ENCODE results near the gene CHRNA5. TPM values are rescaled to one million over a fixed set of nuclear protein-coding genes. Genes with fewer than 3 reads are reported as not detected.
"Not testable (repeated sequence)": the region's sequence is repeated elsewhere in the genome, so short reads cannot be mapped to it uniquely, and the experiment has no call there.

CHRNA5 gene
- total RNA-seq: under 1 TPM; 0.39 to 0.65 TPM
- total RNA-seq: 1.0 to 1.4 reads per million in 2 donors

DNA sequence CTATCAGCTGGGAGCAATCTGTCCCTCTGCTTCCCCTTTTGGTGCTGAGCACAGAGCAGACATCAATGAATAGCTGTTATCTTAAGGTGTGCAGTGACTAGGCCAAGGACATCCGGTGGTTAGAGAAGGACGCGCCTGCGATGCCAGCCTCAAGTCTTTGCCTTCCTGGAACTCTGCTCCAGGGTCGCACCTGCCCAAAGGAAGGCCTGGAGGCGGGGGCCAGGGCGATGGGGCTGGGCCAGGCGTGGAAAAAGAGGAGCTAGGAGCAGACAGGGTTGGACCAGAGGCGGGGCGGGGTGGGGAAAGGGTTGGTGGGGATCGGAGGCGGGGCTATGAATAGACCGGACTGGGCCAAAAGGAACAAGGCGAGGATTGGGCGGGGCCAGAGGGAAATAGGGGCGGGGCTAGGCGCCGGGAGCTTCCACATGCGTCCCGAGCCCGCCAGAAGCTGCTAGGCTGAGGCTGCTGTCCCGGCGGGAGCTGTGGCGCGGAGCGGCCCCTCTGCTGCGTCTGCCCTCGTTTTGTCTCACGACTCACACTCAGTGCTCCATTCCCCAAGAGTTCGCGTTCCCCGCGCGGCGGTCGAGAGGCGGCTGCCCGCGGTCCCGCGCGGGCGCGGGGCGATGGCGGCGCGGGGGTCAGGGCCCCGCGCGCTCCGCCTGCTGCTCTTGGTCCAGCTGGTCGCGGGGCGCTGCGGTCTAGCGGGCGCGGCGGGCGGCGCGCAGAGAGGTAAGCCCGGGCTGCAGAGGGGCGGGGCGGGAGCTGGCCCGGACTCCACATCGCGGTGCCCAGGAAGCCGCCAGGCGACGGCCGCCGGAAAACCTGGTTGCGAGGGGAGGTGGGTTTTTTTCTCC, at the start of gene CHRNA5:
TSS of gene CHRNA5 (plus strand) at position 424 of the 854 bp plus-strand sequence. CDS start at position 624, 200 bp downstream.
- peak within 1 kb of the TSS; percentile 96 for H3K4me3 Mint-ChIP-seq
- H3K36me3 Mint-ChIP-seq (ENCODE audit: low read depth): no peaks in the 10 kb centered on the region
- ATAC-seq (peak; percentile 70), DNase-seq (peak; percentile 4 to 71 (median 55))
- peaks cover 13% of the 10 kb centered on the region for H3K27me3 Mint-ChIP-seq
- no peaks in the 10 kb centered on the region for H3K9me3 ChIP-seq (ENCODE audit: control insufficient read depth, low read length, poor library complexity, severe bottlenecking)
- peaks cover 18% of the 10 kb centered on the region for H3K4me1 Mint-ChIP-seq
- H3K27ac Mint-ChIP-seq: peak within 1 kb of the TSS; percentile 39

GRCh38 chr15:78520035-78520434, 45.3 kb upstream of the CHRNA5 start:
- not testable (repeated sequence) for H3K27me3 Mint-ChIP-seq; H3K4me3 Mint-ChIP-seq; H3K4me1 Mint-ChIP-seq; H3K36me3 Mint-ChIP-seq (ENCODE audit: low read depth); DNase-seq; H3K9me3 ChIP-seq (ENCODE audit: control insufficient read depth, low read length, poor library complexity, severe bottlenecking); ATAC-seq; H3K27ac Mint-ChIP-seq

GRCh38 chr15:78524230-78524629, 41.1 kb upstream of the CHRNA5 start:
- DNase-seq: no peak
- Mint-ChIP-seq H3K4me1 (no peaks in the 10 kb centered on the region), H3K27ac (no peak overlapping the region), H3K27me3 (peaks cover 4% of the 10 kb centered on the region), H3K36me3 (ENCODE audit: low read depth) (no peaks in the 10 kb centered on the region), H3K4me3 (no peak overlapping the region)
- ATAC-seq: no peak
- H3K9me3 ChIP-seq (ENCODE audit: control insufficient read depth, low read length, poor library complexity, severe bottlenecking): no peaks in the 10 kb centered on the region

DNA sequence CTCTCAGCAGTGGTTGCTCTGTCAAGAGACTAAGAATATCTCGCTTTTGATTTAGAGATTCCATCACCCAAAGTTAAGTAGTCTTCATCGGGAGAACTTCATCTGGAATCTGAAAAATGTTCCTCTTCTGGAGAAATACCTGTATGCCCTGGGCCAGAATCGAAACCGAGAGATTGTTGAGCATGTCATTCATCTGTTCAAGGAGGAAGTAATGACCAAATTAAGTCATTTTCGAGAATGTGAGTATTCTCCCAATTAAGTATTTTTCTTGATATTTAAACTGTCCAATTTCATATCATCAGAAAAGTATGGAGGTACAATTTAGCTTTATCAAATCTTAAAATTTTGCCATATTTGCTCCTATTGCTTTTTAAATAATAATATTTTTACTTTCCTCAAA, 38.0 kb upstream of the CHRNA5 start:
- H3K9me3 ChIP-seq (ENCODE audit: control insufficient read depth, low read length, poor library complexity, severe bottlenecking): no peaks in the 10 kb centered on the region

GRCh38 chr15:78533331-78533730, 32.0 kb upstream of the CHRNA5 start:
- Mint-ChIP-seq H3K4me3 (no peak overlapping the region), H3K27ac (no peak overlapping the region), H3K27me3 (no peaks in the 10 kb centered on the region), H3K36me3 (ENCODE audit: low read depth) (no peaks in the 10 kb centered on the region), H3K4me1 (no peaks in the 10 kb centered on the region)
- DNase-seq (no peak), ATAC-seq (no peak)
- no peaks in the 10 kb centered on the region for H3K9me3 ChIP-seq (ENCODE audit: control insufficient read depth, low read length, poor library complexity, severe bottlenecking)

More for the DNA sequence above, 38.0 kb upstream of the CHRNA5 start:
- H3K4me1 Mint-ChIP-seq: no peaks in the 10 kb centered on the region
- H3K4me3 Mint-ChIP-seq: no peak overlapping the region
- no peak for ATAC-seq
- no peaks in the 10 kb centered on the region for H3K27me3 Mint-ChIP-seq
- H3K27ac Mint-ChIP-seq: no peak overlapping the region
- DNase-seq: no peak
- H3K36me3 Mint-ChIP-seq (ENCODE audit: low read depth): no peaks in the 10 kb centered on the region

DNA sequence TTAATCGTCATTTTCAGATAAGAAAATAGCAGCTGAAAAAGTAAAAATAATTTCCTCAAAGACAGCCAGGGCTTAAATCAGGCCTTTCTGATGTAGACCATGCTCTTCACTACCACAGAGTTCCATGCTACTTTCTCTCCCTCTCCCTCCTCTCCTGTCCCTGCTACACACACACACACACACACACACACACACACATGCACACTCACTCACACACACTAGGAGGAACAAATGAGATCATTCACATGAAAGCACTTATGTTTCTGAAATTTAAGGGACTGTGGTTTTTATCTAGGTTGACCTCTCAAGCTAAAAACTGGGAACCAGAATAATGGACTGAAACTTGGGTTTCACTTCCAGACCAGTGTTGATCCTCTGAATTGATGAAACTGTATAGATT, 29.2 kb upstream of the CHRNA5 start:
- H3K9me3 ChIP-seq (ENCODE audit: control insufficient read depth, low read length, poor library complexity, severe bottlenecking): no peaks in the 10 kb centered on the region
- Mint-ChIP-seq H3K4me1 (peaks cover 13% of the 10 kb centered on the region), H3K27me3 (no peaks in the 10 kb centered on the region), H3K27ac (no peak overlapping the region), H3K36me3 (ENCODE audit: low read depth) (no peaks in the 10 kb centered on the region), H3K4me3 (no peak overlapping the region)
- DNase-seq (no peak), ATAC-seq (no peak)

GRCh38 chr15:78537266-78537905, 27.9 kb upstream of the CHRNA5 start:
- H3K36me3 Mint-ChIP-seq (ENCODE audit: low read depth): peaks cover 4% of the 10 kb centered on the region
- H3K27ac Mint-ChIP-seq: peak overlapping the region; percentile 6
- H3K4me3 Mint-ChIP-seq: no peak overlapping the region
- ATAC-seq (no peak), DNase-seq (no peak)
- H3K27me3 Mint-ChIP-seq: no peaks in the 10 kb centered on the region
- H3K9me3 ChIP-seq (ENCODE audit: control insufficient read depth, low read length, poor library complexity, severe bottlenecking): no peaks in the 10 kb centered on the region
- peaks cover 25% of the 10 kb centered on the region for H3K4me1 Mint-ChIP-seq

DNA sequence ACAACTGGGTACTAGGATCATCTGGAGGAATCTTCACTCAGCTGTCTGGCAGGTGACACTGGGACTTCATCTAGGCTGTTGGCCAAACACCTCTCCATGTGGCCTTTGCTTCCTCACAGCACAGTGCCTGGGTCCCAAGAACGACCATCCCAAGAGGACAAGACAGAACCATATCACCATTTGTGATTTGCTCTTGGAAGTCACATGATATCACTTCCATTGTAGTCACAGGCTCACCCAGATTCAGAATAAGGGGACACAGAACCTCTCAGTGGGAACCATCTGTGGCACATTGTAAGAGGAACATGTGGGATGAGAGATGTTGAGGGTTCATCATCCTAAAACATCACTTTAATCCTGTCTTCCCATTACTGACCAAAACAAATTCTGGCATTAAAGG, 27.0 kb upstream of the CHRNA5 start:
- no peaks in the 10 kb centered on the region for H3K9me3 ChIP-seq (ENCODE audit: control insufficient read depth, low read length, poor library complexity, severe bottlenecking)
- no peak for ATAC-seq
- H3K36me3 Mint-ChIP-seq (ENCODE audit: low read depth): peaks cover 6% of the 10 kb centered on the region
- H3K27me3 Mint-ChIP-seq: no peaks in the 10 kb centered on the region
- H3K27ac Mint-ChIP-seq: peak overlapping the region; percentile 98
- H3K4me3 Mint-ChIP-seq: no peak overlapping the region
- DNase-seq: no peak
- H3K4me1 Mint-ChIP-seq: peaks cover 28% of the 10 kb centered on the region

GRCh38 chr15:78539464-78540140, 25.7 kb upstream of the CHRNA5 start:
- H3K4me3 Mint-ChIP-seq: peak overlapping the region; percentile 95
- peaks cover 28% of the 10 kb centered on the region for H3K4me1 Mint-ChIP-seq
- ATAC-seq; DNase-seq; H3K9me3 ChIP-seq (ENCODE audit: control insufficient read depth, low read length, poor library complexity, severe bottlenecking); H3K27me3 Mint-ChIP-seq; H3K36me3 Mint-ChIP-seq (ENCODE audit: low read depth): not testable (repeated sequence)
- H3K27ac Mint-ChIP-seq: peak overlapping the region; percentile 98

DNA sequence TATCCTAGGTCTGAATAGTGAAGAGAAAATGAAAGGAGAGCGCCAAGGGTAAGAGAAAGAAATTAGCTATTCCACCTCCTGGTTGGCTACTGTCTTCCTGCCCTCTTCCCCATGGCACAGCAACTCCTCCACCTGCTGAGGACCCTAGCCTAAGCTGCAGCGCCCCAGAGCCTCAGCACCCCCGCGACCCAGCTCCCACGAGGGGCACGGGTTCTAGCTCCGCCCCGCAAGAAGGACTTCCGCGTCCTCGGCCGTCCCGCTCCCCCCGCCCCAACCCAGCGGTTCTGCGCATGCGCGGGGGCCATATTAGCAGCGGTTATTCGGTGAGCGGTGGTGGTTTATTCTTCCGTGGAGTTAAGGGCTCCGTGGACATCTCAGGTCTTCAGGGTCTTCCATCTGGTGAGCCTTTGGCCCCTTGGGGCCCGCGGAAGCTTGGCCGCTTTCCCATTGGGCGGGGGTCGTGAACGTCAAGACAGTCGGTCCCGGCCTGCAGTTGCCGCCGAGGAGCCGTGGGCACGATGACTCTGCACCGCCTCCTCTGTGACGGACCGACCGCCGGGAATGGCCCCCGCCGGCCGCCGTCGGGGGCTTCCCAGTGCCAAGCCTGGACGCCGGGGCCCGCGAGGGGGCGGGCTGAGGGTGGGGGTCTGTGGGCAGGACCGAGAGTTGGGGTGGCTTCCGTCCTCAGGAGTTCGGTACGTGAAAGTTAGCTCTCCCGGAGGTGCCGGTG, 25.0 kb upstream of the CHRNA5 start, which contains the start of gene PSMA4:
TSS of gene PSMA4 (plus strand) at position 304 of the 730 bp plus-strand sequence. CDS start 1,484 bp downstream, outside the sequence.
- ATAC-seq (peak; percentile 89), DNase-seq (peak; percentile 89 to 92 (median 92))
- peak within 1 kb of the TSS; percentile 98 for H3K27ac Mint-ChIP-seq
- H3K4me1 Mint-ChIP-seq: peaks cover 28% of the 10 kb centered on the region
- peak within 1 kb of the TSS; percentile 95 for H3K4me3 Mint-ChIP-seq
- H3K27me3 Mint-ChIP-seq: no peaks in the 10 kb centered on the region
- H3K9me3 ChIP-seq (ENCODE audit: control insufficient read depth, low read length, poor library complexity, severe bottlenecking): no peaks in the 10 kb centered on the region
- peaks cover 6% of the 10 kb centered on the region for H3K36me3 Mint-ChIP-seq (ENCODE audit: low read depth)

GRCh38 chr15:78540871-78541743, 24.2 kb upstream of the CHRNA5 start:
- no peak for DNase-seq
- H3K36me3 Mint-ChIP-seq (ENCODE audit: low read depth): peaks cover 6% of the 10 kb centered on the region
- H3K9me3 ChIP-seq (ENCODE audit: control insufficient read depth, low read length, poor library complexity, severe bottlenecking): no peaks in the 10 kb centered on the region
- H3K4me1 Mint-ChIP-seq: peaks cover 28% of the 10 kb centered on the region
- H3K27me3 Mint-ChIP-seq: no peaks in the 10 kb centered on the region
- H3K4me3 Mint-ChIP-seq: peak overlapping the region; percentile 95
- ATAC-seq: no peak
- peak overlapping the region; percentile 98 for H3K27ac Mint-ChIP-seq

DNA sequence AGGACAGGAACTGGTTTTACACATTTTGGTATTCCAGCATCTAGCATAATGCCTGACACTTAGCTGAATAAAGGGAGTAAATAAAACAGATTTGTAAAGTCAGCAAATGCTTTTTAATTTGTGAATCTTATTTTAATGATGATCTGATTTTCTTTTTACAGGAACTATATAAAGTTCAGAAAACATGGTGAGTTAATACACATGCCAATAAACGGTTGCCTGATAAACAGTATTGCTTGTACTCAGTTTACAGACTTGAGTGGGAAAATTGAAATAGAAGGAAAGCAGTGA, 23.6 kb upstream of the CHRNA5 start:
- no peaks in the 10 kb centered on the region for H3K9me3 ChIP-seq (ENCODE audit: control insufficient read depth, low read length, poor library complexity, severe bottlenecking)
- no peak for ATAC-seq
- Mint-ChIP-seq H3K27me3 (no peaks in the 10 kb centered on the region), H3K4me3 (peak overlapping the region; percentile 95), H3K4me1 (peaks cover 28% of the 10 kb centered on the region), H3K27ac (peak overlapping the region; percentile 98), H3K36me3 (ENCODE audit: low read depth) (peaks cover 6% of the 10 kb centered on the region)
- no peak for DNase-seq
